Activated CD8-positive, alpha-beta T cell treated with anti-CD3 and anti-CD28 coated beads, Interleukin-2, amount 10 ng/mL, durations not matched to agents 7 days and 5 days (primary cell): Measurements from ENCODE around the gene PROCA1. TPM values are rescaled to one million over a fixed set of nuclear protein-coding genes. Genes with fewer than 3 reads are reported as not detected.
A peak's percentile ranks its signal among the peaks of the same experiment; 100 is the strongest.

Source experiments
- ATAC-seq: fragments of 150-1000 bp; cut with Tn5 transposase; one replicate; pipeline ENCODE4 v1.10.0; 2021; ENCODE audit warnings: moderate library complexity
- CTCF ChIA-PET: fragments of 350-600 bp; sonication (Branson Sonifier 250); formaldehyde crosslinking; loops from one replicate; lab custom pipeline; 2021; ENCODE audit warnings: antibody characterized with exemption; lab: Charles Lee
- POLR2A ChIA-PET: fragments of 350-600 bp; sonication (Branson Sonifier 250); formaldehyde crosslinking; loops from one replicate; lab custom pipeline; 2021; ENCODE audit warnings: antibody characterized with exemption; lab: Charles Lee
- DNase-seq: peaks from one replicate; pipeline ENCODE4 v3.0.0-alpha.2; 2020
- H3K27ac Mint-ChIP-seq: one replicate; pipeline ENCODE4 v1.8.0; 2021; ENCODE audit warnings: mild to moderate bottlenecking, mixed read lengths
- H3K27me3 Mint-ChIP-seq: one replicate; pipeline ENCODE4 v1.8.0; 2021; ENCODE audit warnings: low read depth, mixed read lengths
- H3K36me3 Mint-ChIP-seq: one replicate; pipeline ENCODE4 v1.8.0; 2021; ENCODE audit warnings: low read depth, mixed read lengths
- H3K4me1 Mint-ChIP-seq: one replicate; pipeline ENCODE4 v1.8.0; 2021; ENCODE audit warnings: low read depth, mixed read lengths
- H3K4me3 Mint-ChIP-seq: one replicate; pipeline ENCODE4 v1.8.0; 2021; ENCODE audit warnings: mild to moderate bottlenecking, mixed read lengths
- H3K9me3 Mint-ChIP-seq: one replicate; pipeline ENCODE4 v1.8.0; 2022; ENCODE audit warnings: mixed read lengths; ENCODE audit not compliant: insufficient read depth
- total RNA-seq, 2 experiments: library from RNA; stranded (reverse); gene quantifications; one replicate each; pipeline ENCODE4 v1.2.3, GENCODE V29; 2021

The PROCA1 gene, protein sequence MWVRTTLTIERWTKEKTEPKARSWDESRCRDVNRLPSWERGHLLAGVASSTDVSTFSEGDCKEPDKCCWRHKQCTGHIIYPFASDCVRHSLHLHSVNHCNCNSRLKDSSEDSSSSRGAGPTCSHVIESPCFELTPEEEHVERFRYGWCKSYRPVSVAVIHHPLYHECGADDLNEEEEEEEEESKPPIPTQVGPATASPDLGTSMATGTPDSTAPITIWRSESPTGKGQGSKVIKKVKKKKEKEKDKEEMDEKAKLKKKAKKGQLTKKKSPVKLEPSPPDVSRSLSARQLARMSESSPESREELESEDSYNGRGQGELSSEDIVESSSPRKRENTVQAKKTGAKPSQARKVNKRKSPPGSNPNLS
- 1 to 10 TPM; 5.3 to 6.1 TPM for total RNA-seq

DNA sequence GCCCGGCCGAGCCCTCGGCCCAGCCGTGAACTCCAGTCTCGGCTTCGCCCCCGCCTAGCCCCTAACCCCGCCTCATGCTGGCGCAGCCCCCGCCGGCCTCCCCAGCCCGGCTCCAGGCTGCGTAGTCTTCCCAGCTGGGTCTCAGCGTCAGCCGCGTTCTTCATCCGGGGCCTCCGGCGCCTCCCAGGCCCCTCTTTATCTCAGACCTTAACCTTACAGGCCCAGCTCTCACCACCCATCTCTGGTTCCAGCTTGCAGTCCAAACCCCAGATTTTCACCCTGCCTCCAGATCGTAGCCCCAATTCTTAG, at the start of gene PROCA1:
TSS of gene PROCA1 (minus strand) at position 166 of the 309 bp plus-strand sequence. CDS start 228 bp downstream, outside the sequence.
- Mint-ChIP-seq H3K4me3 (peak within 1 kb of the TSS; percentile 86), H3K27ac (peak within 1 kb of the TSS; percentile 98), H3K4me1 (peaks cover 20% of the 10 kb centered on the region), H3K27me3 (peaks cover 9% of the 10 kb centered on the region), H3K36me3 (peaks cover 5% of the 10 kb centered on the region), H3K9me3 (no peaks in the 10 kb centered on the region)
- ATAC-seq: peak; percentile 54
- POLR2A ChIA-PET: interaction anchor here (0.7 to 2.8 kb wide), 11 partner anchors 8 to 181 kb away, joined by 3 to 22 read pairs (median 4); partner anchors contain the start of genes BLTP2, NEK8, PIGS and RPL23A
- DNase-seq: peak; percentile 53
- CTCF ChIA-PET: interaction anchor here (0.6 to 4.4 kb wide), 11 partner anchors 9 to 242 kb away, joined by 3 to 26 read pairs (median 7); partner anchors contain the start of genes BLTP2, PHF12, RPL23A and TLCD1

DNA sequence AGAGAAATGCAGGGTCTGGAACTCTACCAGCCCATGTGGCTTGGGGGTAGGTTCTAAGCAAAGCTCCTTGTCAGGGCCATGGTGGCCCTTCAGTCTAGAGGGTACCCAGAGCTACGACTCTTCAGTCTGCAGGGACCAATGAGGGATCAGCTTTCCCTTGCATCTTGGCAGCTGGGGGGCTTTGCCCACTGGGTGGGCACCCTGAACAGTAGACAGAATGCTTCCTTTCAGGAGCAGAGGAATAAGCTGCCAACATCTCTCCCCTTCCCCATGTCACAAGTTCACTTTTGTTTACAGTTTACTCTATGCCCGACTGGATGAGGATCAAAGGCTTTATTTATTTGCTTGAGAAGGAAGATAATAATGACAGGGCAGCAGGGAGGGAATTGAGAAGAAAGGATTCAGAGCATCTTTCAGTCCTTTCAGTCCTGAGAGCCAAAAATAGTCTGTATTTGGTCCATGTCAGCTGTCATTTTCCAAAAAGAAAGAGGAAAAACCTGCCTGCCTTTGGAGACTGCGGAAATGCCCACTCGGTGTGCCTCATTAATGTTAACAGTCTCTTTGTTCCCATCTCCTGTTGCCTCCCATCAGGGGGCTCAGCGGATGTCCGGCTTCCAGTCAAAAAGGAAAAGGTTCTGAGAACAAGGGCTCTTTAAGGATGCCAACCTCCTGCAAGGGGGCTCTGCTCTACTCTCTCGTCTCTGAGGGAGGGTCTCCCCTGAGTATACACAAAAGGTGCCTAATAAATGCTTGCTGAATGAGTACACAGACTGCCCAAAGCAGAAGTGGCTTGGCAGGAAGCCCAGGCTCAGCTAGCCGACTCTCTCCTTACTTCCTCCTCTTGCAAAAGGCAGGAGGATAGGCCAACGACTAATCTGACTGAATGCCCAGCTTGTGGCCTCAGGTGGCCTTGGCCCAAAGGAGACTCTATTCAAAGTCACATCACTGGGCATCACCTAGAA, 49.2 kb upstream of the PROCA1 start:
- Mint-ChIP-seq H3K4me3 (no peak overlapping the region), H3K27ac (no peak overlapping the region), H3K4me1 (peaks cover 23% of the 10 kb centered on the region), H3K27me3 (no peaks in the 10 kb centered on the region), H3K9me3 (no peaks in the 10 kb centered on the region), H3K36me3 (peaks cover 37% of the 10 kb centered on the region)
- no peak for ATAC-seq
- ChIA-PET CTCF (interaction anchor here (0.7 to 7.6 kb wide), 5 partner anchors 11 to 192 kb away, joined by 5 to 133 read pairs (median 54); partner anchors contain the start of genes PHF12 and TLCD1), POLR2A (interaction anchor here (2.2 kb wide), 1 partner anchor 34 kb away, joined by 7 read pairs; no protein-coding TSS in a partner anchor)
- DNase-seq: no peak

DNA sequence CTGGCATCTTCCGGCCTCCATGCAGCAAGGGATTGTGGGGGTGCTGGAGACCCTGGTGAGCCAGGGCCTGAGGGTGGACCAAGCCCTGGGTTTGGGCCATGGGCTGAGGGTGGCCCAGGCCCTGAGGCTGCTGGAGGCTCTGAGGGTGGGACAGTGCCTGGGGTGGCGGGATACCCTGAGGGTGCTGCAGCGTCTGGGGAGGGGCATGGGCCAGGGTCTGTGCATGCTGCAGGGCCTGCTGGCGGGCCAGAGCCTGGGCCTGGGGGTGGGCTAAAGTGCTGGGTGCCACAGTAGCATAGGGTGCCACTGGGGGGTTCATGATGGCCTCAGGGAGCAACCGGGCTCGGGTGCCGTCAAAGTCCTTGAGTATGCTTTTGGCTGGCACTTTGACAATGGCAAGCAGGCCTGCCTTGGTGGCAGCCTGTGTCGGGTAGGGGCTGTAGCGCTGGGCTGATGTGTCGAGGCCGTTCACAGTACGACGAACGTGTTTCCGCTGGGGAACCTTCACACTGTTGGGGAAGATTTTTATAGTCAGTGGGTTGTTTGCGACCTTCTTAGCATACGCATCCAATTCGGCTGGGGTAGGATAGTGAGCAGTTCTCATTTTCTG, 47.7 kb upstream of the PROCA1 start:
- peaks cover 37% of the 10 kb centered on the region for H3K36me3 Mint-ChIP-seq
- ATAC-seq: no peak
- H3K4me3 Mint-ChIP-seq: no peak overlapping the region
- DNase-seq: no peak
- CTCF ChIA-PET: interaction anchor here (6.2 to 7.6 kb wide), 2 partner anchors 10 to 32 kb away, joined by 132 to 133 read pairs; partner anchors contain the start of gene TLCD1
- peaks cover 23% of the 10 kb centered on the region for H3K4me1 Mint-ChIP-seq
- H3K9me3 Mint-ChIP-seq: no peaks in the 10 kb centered on the region
- POLR2A ChIA-PET: no interaction called here
- no peaks in the 10 kb centered on the region for H3K27me3 Mint-ChIP-seq
- no peak overlapping the region for H3K27ac Mint-ChIP-seq

DNA sequence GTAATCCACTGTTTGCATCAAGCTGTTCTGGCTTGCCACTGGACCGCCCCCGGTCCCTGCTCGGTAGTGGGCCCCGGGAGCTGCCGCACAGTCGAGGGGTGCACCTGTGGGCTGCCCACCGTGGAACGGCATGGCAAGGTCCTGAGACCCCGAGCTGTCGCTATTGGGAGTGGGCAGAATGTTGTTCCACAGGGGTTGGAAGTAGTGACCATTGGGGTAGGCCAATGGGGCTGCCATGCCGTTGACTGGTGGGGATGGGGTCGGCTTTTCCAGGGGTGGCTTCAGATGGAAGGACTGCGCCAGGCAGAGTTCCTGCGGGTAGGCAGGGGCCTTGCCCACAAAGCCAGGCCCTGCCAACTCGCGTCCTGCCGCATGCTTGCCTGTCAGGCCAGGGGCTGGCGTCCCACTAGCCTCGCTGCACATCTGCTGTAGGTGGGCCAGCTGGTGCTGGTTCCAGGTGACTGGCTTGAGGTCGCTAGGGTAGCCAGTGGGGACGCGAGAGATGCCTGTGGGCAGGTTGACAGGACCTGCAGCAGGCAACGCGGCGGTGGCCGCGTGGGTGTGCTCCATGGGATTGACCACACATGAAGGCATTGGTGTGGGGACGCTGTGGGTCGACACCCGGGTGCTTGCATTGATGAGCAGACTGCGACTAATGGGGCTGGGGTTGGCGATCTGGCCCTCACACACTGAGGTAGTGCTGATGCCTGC, 46.9 kb upstream of the PROCA1 start:
- Mint-ChIP-seq H3K4me3 (no peak overlapping the region), H3K27me3 (no peaks in the 10 kb centered on the region), H3K36me3 (peaks cover 36% of the 10 kb centered on the region), H3K9me3 (no peaks in the 10 kb centered on the region), H3K4me1 (peaks cover 19% of the 10 kb centered on the region), H3K27ac (no peak overlapping the region)
- CTCF ChIA-PET: interaction anchor here (0.6 to 2.6 kb wide), 2 partner anchors 32 to 1493 kb away, joined by 3 to 17 read pairs; partner anchors contain the start of gene TLCD1
- ATAC-seq (no peak), DNase-seq (no peak)
- POLR2A ChIA-PET: no interaction called here

DNA sequence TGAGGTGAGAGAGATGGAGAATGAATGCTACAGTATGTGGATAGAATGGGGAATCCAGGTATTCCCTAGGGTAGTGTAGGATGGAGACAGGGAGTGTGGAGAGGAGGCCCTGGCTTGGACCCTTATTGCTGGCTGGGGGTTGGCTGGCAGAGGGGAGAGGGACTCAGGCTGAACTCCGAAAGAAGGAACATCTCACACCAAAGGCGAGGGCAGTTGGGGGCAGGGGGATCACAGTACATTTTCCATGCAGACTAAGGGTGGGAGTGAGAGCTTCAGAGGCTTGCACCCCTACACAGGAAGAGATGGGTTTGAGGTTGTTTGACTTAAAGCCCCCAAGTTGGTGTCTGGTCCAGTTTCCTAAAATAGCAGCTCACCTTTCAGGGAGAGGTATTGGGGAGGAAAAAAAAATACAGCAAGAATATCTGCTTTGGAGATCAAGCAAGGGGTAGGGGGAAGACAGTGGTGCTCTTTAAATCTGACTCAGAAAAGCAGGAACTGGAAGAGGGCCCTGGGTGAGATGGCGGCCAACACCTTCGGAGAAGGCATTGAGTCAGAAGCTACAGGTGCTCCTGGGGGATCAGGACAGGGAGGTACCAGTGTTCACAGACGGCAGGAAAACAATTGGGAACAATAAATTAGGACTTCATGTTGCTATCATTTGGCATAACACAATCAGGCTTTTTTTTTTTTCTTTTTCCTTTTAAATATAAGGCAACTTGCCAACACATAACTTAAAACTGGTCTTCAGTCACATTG, 44.5 kb upstream of the PROCA1 start:
- no peaks in the 10 kb centered on the region for H3K27me3 Mint-ChIP-seq
- DNase-seq: no peak

DNA sequence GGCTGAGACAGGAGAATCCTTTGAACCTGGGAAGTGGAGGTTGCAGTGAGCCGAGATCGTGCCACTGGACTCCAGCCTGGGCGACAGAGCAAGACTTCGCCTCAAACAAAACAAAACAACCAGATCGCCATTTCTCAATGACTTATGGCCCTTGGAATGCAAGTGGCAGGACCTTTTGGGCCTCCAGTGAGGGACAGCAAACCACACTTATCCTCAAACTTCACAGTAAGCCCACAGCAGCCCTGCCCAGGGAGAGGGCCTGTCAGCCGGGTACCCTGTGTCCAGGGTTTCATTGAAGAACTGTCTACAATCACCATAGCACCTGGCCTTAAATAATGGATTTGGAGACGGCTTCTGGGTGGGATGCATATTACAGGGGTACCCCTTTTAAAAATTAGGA, 43.8 kb upstream of the PROCA1 start:
- Mint-ChIP-seq H3K27ac (no peak overlapping the region), H3K4me1 (peaks cover 10% of the 10 kb centered on the region)

More for the DNA sequence above, 44.5 kb upstream of the PROCA1 start:
- no peak overlapping the region for H3K27ac Mint-ChIP-seq
- ATAC-seq: no peak
- no peak overlapping the region for H3K4me3 Mint-ChIP-seq
- CTCF ChIA-PET: interaction anchor here (0.6 to 2.6 kb wide), 3 partner anchors 9 to 285 kb away, joined by 3 to 17 read pairs (median 3); partner anchors contain the start of gene TLCD1
- POLR2A ChIA-PET: interaction anchor here (0.7 kb wide), 1 partner anchor 23 kb away, joined by 3 read pairs; no protein-coding TSS in a partner anchor
- peaks cover 31% of the 10 kb centered on the region for H3K36me3 Mint-ChIP-seq
- no peaks in the 10 kb centered on the region for H3K9me3 Mint-ChIP-seq
- H3K4me1 Mint-ChIP-seq: peaks cover 7% of the 10 kb centered on the region

DNA sequence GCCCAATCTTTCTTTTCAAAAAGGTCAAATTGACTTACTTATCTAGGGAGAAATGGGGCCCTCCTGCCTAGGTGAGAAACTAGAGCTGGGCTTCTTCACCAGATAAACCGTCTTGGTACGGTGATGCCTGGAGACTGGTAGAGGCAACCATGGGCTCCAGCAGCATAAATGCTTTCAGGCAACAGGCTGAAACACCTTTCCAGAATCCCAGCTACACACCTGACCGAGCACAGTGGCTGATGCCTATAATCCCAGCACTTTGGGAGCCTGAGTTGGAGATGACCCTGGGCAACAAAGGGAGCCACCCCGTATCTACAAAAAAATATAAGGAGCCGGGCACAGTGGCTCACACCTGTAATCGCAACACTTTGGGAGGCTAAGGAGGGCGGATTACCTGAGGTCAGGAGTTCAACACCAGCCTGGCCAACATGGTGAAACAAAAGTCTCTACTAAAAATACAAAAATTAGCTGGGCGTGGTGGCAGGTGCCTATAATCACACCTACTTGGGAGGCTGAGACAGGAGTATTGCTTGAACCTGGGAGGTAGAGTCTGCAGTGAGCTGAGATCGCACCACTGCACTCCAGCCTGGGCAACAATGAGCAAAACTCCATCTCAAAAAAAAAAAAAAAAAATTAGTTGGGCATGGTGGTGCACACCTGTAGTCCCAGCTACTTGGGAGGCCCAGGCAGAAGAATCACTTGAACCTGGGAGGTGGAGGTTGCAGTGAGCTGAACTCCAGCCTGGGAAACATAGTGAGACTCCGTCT, 40.1 kb upstream of the PROCA1 start:
- ATAC-seq (no peak), DNase-seq (no peak)
- ChIA-PET CTCF (interaction anchor here (0.6 to 17.5 kb wide), 9 partner anchors 11 to 175 kb away, joined by 3 to 736 read pairs (median 6); partner anchors contain the start of genes FAM222B, NEK8 and TLCD1), POLR2A (interaction anchor here (0.6 to 13.0 kb wide), 3 partner anchors 9 to 31 kb away, joined by 3 to 212 read pairs (median 3); partner anchors contain the start of genes NEK8 and TLCD1)
- H3K36me3 Mint-ChIP-seq: peaks cover 28% of the 10 kb centered on the region
- no peaks in the 10 kb centered on the region for H3K9me3 Mint-ChIP-seq
- H3K27me3 Mint-ChIP-seq: no peaks in the 10 kb centered on the region
- no peak overlapping the region for H3K4me3 Mint-ChIP-seq
- H3K27ac Mint-ChIP-seq: no peak overlapping the region
- H3K4me1 Mint-ChIP-seq: peaks cover 28% of the 10 kb centered on the region

More for the DNA sequence above, 43.8 kb upstream of the PROCA1 start:
- H3K4me3 Mint-ChIP-seq: no peak overlapping the region
- H3K27me3 Mint-ChIP-seq: no peaks in the 10 kb centered on the region
- ATAC-seq (no peak), DNase-seq (no peak)
- no peaks in the 10 kb centered on the region for H3K9me3 Mint-ChIP-seq
- CTCF ChIA-PET: interaction anchor here (17.5 kb wide), 1 partner anchor 28 kb away, joined by 736 read pairs; the partner anchor contains the start of genes NEK8 and TLCD1
- POLR2A ChIA-PET: no interaction called here
- H3K36me3 Mint-ChIP-seq: peaks cover 33% of the 10 kb centered on the region

DNA sequence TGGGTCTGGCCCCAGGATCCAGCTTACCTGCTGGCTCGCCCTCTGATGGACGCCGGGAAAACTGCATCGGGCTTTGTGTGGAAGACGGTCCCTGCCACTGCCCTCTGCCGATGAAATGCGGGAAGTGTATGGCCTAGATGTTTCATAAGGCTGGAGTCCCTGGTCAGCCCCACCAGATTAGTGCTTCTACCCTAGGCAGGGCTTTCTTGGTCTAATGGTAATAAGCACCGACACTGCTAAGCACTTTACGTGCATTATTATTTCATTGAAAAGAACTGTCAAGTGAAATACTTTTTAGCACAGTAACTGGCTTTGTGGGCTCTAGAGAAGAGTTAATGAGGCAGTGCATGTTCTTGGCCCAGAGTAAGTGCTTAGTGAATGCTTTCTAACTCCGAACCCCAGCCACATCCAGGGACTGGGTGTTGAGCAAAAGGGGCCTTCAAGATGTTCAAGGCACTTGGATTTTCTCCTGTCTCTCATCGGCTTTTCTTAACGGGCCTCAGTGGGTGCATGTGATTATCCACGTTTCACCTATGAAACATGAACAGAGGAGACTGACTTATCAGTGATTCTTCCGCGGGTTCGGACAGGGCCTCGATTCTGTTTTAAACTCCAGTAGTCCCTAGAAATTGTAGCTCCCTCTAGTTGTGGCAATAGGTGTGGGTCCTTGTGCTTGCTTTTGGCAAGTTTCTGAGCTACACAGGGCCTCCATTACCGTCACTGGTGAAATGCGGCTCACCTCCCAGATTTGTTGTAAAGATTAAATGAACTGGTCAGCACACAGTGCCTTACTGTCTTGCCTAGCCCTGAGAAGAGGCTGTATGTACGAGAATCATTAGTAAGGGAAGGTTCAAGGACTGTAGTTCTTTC, 38.7 kb upstream of the PROCA1 start:
- no peaks in the 10 kb centered on the region for H3K27me3 Mint-ChIP-seq
- H3K4me3 Mint-ChIP-seq: no peak overlapping the region
- POLR2A ChIA-PET: interaction anchor here (13.0 kb wide), 1 partner anchor 24 kb away, joined by 212 read pairs; the partner anchor contains the start of genes NEK8 and TLCD1
- H3K36me3 Mint-ChIP-seq: peaks cover 30% of the 10 kb centered on the region
- DNase-seq (peak; percentile 95), ATAC-seq (peak; percentile 83)
- H3K9me3 Mint-ChIP-seq: no peaks in the 10 kb centered on the region
- H3K4me1 Mint-ChIP-seq: peaks cover 34% of the 10 kb centered on the region
- CTCF ChIA-PET: interaction anchor here (0.6 to 17.5 kb wide), 42 partner anchors 9 to 203 kb away, joined by 3 to 736 read pairs (median 4); partner anchors contain the start of genes BLTP2, FAM222B, NEK8 and PROCA1
- H3K27ac Mint-ChIP-seq: peak overlapping the region; percentile 16
